ENCODE results near the gene C2CD5. TPM values are rescaled to one million over a fixed set of nuclear protein-coding genes. Genes with fewer than 3 reads are reported as not detected.

Gene C2CD5
- total RNA-seq, 1 experiment from 2014 or later: 44.6 TPM

- H3K9me3 Mint-ChIP-seq (ENCODE audit: unreplicated experiment): no peaks in the 10 kb centered on the region
- H3K27ac Mint-ChIP-seq (ENCODE audit: unreplicated experiment): no peak overlapping the region
- intact Hi-C loops (cut with micrococcal nuclease; ENCODE audit: unreplicated experiment): no loop called here
- H3K4me1 ChIP-seq: no peaks in the 10 kb centered on the region
- peaks cover 4% of the 10 kb centered on the region for H3K36me3 ChIP-seq (ENCODE audit: control insufficient read depth, insufficient read depth, low read length)
- H3K27me3 ChIP-seq (replicated peaks; ENCODE audit: control insufficient read depth, insufficient read depth, low read length): no peaks in the 10 kb centered on the region
- no peaks in the 10 kb centered on the region for H3K27me3 Mint-ChIP-seq (ENCODE audit: insufficient read depth, unreplicated experiment)
- no peak overlapping the region for H3K4me3 Mint-ChIP-seq (ENCODE audit: unreplicated experiment)
- CTCF ChIA-PET: no interaction called here
- TF ChIP-seq, protein P1, sequence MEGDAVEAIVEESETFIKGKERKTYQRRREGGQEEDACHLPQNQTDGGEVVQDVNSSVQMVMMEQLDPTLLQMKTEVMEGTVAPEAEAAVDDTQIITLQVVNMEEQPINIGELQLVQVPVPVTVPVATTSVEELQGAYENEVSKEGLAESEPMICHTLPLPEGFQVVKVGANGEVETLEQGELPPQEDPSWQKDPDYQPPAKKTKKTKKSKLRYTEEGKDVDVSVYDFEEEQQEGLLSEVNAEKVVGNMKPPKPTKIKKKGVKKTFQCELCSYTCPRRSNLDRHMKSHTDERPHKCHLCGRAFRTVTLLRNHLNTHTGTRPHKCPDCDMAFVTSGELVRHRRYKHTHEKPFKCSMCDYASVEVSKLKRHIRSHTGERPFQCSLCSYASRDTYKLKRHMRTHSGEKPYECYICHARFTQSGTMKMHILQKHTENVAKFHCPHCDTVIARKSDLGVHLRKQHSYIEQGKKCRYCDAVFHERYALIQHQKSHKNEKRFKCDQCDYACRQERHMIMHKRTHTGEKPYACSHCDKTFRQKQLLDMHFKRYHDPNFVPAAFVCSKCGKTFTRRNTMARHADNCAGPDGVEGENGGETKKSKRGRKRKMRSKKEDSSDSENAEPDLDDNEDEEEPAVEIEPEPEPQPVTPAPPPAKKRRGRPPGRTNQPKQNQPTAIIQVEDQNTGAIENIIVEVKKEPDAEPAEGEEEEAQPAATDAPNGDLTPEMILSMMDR (IDR thresholded peaks at IDR 0.05; ENCODE audit: insufficient read depth in 1 of 2, low read depth in 1 of 2, low read length in 1 of 2, severe bottlenecking in 1 of 2, unreplicated experiment in 1 of 2): no peak
- no TSS peak for BruUV-seq (replicated peaks)
- POLR2A ChIA-PET: no interaction called here
- peaks cover 5% of the 10 kb centered on the region for H3K36me3 Mint-ChIP-seq (ENCODE audit: insufficient read depth, unreplicated experiment)
- no peaks in the 10 kb centered on the region for H3K4me1 Mint-ChIP-seq (ENCODE audit: low read depth, unreplicated experiment)
- no peak for DNase-seq
- H3K9me3 ChIP-seq: no peaks in the 10 kb centered on the region
- no peak overlapping the region for H3K4me3 ChIP-seq (ENCODE audit: low read depth, low read length)
Measured at GRCh38 chr12:22477166-22477893, 67.0 kb downstream of the C2CD5 start.

DNA sequence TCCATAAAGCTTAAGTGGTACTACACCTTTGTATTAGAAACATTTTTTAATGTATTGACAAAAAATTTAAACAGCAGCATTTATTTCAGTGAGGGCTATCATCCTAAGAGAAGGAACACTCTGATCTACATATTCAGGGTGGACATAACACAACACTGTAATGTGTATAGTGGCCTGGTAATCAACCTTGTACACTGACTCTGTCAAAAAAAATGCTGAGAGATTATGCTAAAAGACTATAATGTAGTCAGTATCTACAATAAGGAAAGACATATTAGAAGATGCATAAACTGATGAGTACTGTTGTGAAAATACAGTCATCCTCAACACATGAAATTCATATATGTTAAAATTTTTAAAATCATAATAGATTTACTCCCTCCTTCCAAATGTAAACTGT is 68.2 kb downstream of the C2CD5 start:
- Mint-ChIP-seq H3K4me1 (ENCODE audit: low read depth, unreplicated experiment) (no peaks in the 10 kb centered on the region), H3K27me3 (ENCODE audit: insufficient read depth, unreplicated experiment) (no peaks in the 10 kb centered on the region), H3K4me3 (ENCODE audit: unreplicated experiment) (no peak overlapping the region), H3K36me3 (ENCODE audit: insufficient read depth, unreplicated experiment) (peaks cover 5% of the 10 kb centered on the region), H3K9me3 (ENCODE audit: unreplicated experiment) (no peaks in the 10 kb centered on the region), H3K27ac (ENCODE audit: unreplicated experiment) (no peak overlapping the region)
- Histone ChIP-seq H3K9me3 (no peaks in the 10 kb centered on the region), H3K4me1 (no peaks in the 10 kb centered on the region), H3K27me3 (replicated peaks; ENCODE audit: control insufficient read depth, insufficient read depth, low read length) (no peaks in the 10 kb centered on the region), H3K36me3 (ENCODE audit: control insufficient read depth, insufficient read depth, low read length) (0 out of 2 replicates have a peak, but pooled peaks cover 1% of the 10 kb centered on the region), H3K4me3 (ENCODE audit: low read depth, low read length) (no peak overlapping the region)
- intact Hi-C loops (cut with micrococcal nuclease; ENCODE audit: unreplicated experiment): no loop called here
- ChIA-PET CTCF (interaction anchor here (0.6 kb wide), 1 partner anchor 1806 kb away, joined by 3 read pairs; no protein-coding TSS in a partner anchor), POLR2A (no interaction called here)
- no TSS peak for BruUV-seq (replicated peaks)
- TF ChIP-seq, protein P1 (IDR thresholded peaks at IDR 0.05; ENCODE audit: insufficient read depth in 1 of 2, low read depth in 1 of 2, low read length in 1 of 2, severe bottlenecking in 1 of 2, unreplicated experiment in 1 of 2): no peak
- no peak for DNase-seq

GRCh38 chr12:22474970-22475720 is 69.2 kb downstream of the C2CD5 start:
- intact Hi-C loops (cut with micrococcal nuclease; ENCODE audit: unreplicated experiment): no loop called here
- Mint-ChIP-seq H3K9me3 (ENCODE audit: unreplicated experiment) (no peaks in the 10 kb centered on the region), H3K27ac (ENCODE audit: unreplicated experiment) (no peak overlapping the region), H3K27me3 (ENCODE audit: insufficient read depth, unreplicated experiment) (no peaks in the 10 kb centered on the region), H3K36me3 (ENCODE audit: insufficient read depth, unreplicated experiment) (peaks cover 5% of the 10 kb centered on the region), H3K4me1 (ENCODE audit: low read depth, unreplicated experiment) (no peaks in the 10 kb centered on the region), H3K4me3 (ENCODE audit: unreplicated experiment) (no peak overlapping the region)
- Histone ChIP-seq H3K36me3 (ENCODE audit: control insufficient read depth, insufficient read depth, low read length) (0 out of 2 replicates have a peak, but pooled peaks cover 1% of the 10 kb centered on the region), H3K9me3 (no peaks in the 10 kb centered on the region), H3K27me3 (replicated peaks; ENCODE audit: control insufficient read depth, insufficient read depth, low read length) (no peaks in the 10 kb centered on the region), H3K4me3 (ENCODE audit: low read depth, low read length) (no peak overlapping the region), H3K4me1 (no peaks in the 10 kb centered on the region)
- DNase-seq: no peak
- ChIA-PET CTCF (interaction anchor here (0.8 kb wide), 1 partner anchor 15 kb away, joined by 3 read pairs; no protein-coding TSS in a partner anchor), POLR2A (no interaction called here)
- no TSS peak for BruUV-seq (replicated peaks)
- TF ChIP-seq, protein P1 (IDR thresholded peaks at IDR 0.05; ENCODE audit: insufficient read depth in 1 of 2, low read depth in 1 of 2, low read length in 1 of 2, severe bottlenecking in 1 of 2, unreplicated experiment in 1 of 2): no peak
